DOHH2 (cell line): Measurements from ENCODE around the gene MCC.

ENCODE experiments used
- H3F3A ChIP-seq: fragments of 200-600 bp; sonication (generic), shearing (Covaris generic); 2 replicates; pipeline ENCODE4 v1.6.0; 2016; ENCODE audit warnings: antibody characterized with exemption, mild to moderate bottlenecking; ENCODE audit not compliant: control insufficient read depth, insufficient read depth
- H3K27ac ChIP-seq: fragments of 200-600 bp; sonication (generic); 2 replicates; pipeline ENCODE4 v1.5.1; 2014; ENCODE audit warnings: low read depth, mild to moderate bottlenecking, low read length, moderate library complexity
- H3K27me3 ChIP-seq: fragments of 200-600 bp; sonication (generic); 2 replicates; pipeline ENCODE4 v1.6.1; 2014; ENCODE audit warnings: mild to moderate bottlenecking, low read length, mixed read lengths; ENCODE audit not compliant: control insufficient read depth
- H3K36me3 ChIP-seq: fragments of 200-600 bp; sonication (generic); 2 replicates; pipeline ENCODE4 v1.6.1; 2014; ENCODE audit warnings: mild to moderate bottlenecking, low read length, moderate library complexity, mixed read lengths; ENCODE audit not compliant: control insufficient read depth
- H3K4me1 ChIP-seq: fragments of 200-600 bp; sonication (generic); 2 replicates; pipeline ENCODE4 v1.6.1; 2014; ENCODE audit warnings: mild to moderate bottlenecking, low read length, mixed read lengths; ENCODE audit not compliant: control insufficient read depth
- H3K4me2 ChIP-seq: fragments of 200-600 bp; sonication (generic); 2 replicates; pipeline ENCODE4 v1.6.0; 2014; ENCODE audit warnings: mild to moderate bottlenecking, low read length, moderate library complexity
- H3K4me3 ChIP-seq: fragments of 200-600 bp; sonication (generic); 2 replicates; pipeline ENCODE4 v1.5.1; 2014; ENCODE audit warnings: mild to moderate bottlenecking, low read length, mixed read lengths
- H3K79me2 ChIP-seq: fragments of 200-600 bp; sonication (generic); 2 replicates; pipeline ENCODE4 v1.6.1; 2014; ENCODE audit warnings: mild to moderate bottlenecking, low read length, mixed read lengths; ENCODE audit not compliant: control insufficient read depth
- H3K9me2 ChIP-seq: fragments of 200-600 bp; sonication (generic); replicated peaks from 2 replicates; pipeline ENCODE4 v1.6.1; 2014; ENCODE audit warnings: mild to moderate bottlenecking, low read length, mixed read lengths; ENCODE audit not compliant: control insufficient read depth
- H3K9me3 ChIP-seq: fragments of 200-600 bp; sonication (generic); 2 replicates; pipeline ENCODE4 v1.6.1; 2014; ENCODE audit warnings: antibody characterized with exemption, low read length, mixed read lengths; ENCODE audit not compliant: control insufficient read depth, insufficient read depth
- H4K20me1 ChIP-seq: fragments of 200-600 bp; sonication (generic); 2 replicates; pipeline ENCODE4 v1.6.0; 2014; ENCODE audit warnings: low read depth, mild to moderate bottlenecking, antibody characterized with exemption, low read length, moderate library complexity; ENCODE audit not compliant: control insufficient read depth, insufficient read depth
- EZH2phosphoT487 ChIP-seq: fragments of 200-600 bp; sonication (generic); IDR thresholded peaks from 2 replicates; pipeline ENCODE4 v1.6.1; 2017; ENCODE audit warnings: borderline replicate concordance, mild to moderate bottlenecking, antibody characterized with exemption, low read length, moderate library complexity, mixed read lengths
- TF ChIP-seq, protein P1 (sequence below): fragments of 200-600 bp; sonication (generic); IDR thresholded peaks from one replicate; pipeline ENCODE4 v1.5.1; 2014; ENCODE audit warnings: antibody characterized with exemption, mild to moderate bottlenecking, low read depth, low read length; ENCODE audit not compliant: poor library complexity, severe bottlenecking

MCC gene

GRCh38 chr5:113115061-113115460, 373.2 kb downstream of the MCC start:
- Histone ChIP-seq H3K36me3 (no peaks in the 10 kb centered on the region), H3K9me3 (no peaks in the 10 kb centered on the region), H3F3A (no peaks in the 10 kb centered on the region), H3K4me3 (no peak overlapping the region), H3K79me2 (no peaks in the 10 kb centered on the region), H3K27me3 (no peaks in the 10 kb centered on the region; the same call in 1 of the 2 replicates), H4K20me1 (no peaks in the 10 kb centered on the region), H3K27ac (no peak overlapping the region), H3K4me1 (no peaks in the 10 kb centered on the region), H3K4me2 (no peak overlapping the region), H3K9me2 (no peaks in the 10 kb centered on the region)
- TF ChIP-seq, protein P1, sequence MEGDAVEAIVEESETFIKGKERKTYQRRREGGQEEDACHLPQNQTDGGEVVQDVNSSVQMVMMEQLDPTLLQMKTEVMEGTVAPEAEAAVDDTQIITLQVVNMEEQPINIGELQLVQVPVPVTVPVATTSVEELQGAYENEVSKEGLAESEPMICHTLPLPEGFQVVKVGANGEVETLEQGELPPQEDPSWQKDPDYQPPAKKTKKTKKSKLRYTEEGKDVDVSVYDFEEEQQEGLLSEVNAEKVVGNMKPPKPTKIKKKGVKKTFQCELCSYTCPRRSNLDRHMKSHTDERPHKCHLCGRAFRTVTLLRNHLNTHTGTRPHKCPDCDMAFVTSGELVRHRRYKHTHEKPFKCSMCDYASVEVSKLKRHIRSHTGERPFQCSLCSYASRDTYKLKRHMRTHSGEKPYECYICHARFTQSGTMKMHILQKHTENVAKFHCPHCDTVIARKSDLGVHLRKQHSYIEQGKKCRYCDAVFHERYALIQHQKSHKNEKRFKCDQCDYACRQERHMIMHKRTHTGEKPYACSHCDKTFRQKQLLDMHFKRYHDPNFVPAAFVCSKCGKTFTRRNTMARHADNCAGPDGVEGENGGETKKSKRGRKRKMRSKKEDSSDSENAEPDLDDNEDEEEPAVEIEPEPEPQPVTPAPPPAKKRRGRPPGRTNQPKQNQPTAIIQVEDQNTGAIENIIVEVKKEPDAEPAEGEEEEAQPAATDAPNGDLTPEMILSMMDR: no peak
- no peak for TF ChIP-seq EZH2phosphoT487

- TF ChIP-seq, protein P1: no peak
- TF ChIP-seq EZH2phosphoT487: no peak
- no peak overlapping the region for H3K4me3 ChIP-seq
- H3K4me2 ChIP-seq: no peak overlapping the region
- no peaks in the 10 kb centered on the region for H3K36me3 ChIP-seq
- H3K27ac ChIP-seq: no peak overlapping the region
- H3K27me3 ChIP-seq: no peaks in the 10 kb centered on the region; the same call in 1 of the 2 replicates
- no peaks in the 10 kb centered on the region for H3K4me1 ChIP-seq
- H3F3A ChIP-seq: no peaks in the 10 kb centered on the region
- H3K9me2 ChIP-seq: no peaks in the 10 kb centered on the region
- no peaks in the 10 kb centered on the region for H3K9me3 ChIP-seq
- no peaks in the 10 kb centered on the region for H4K20me1 ChIP-seq
- H3K79me2 ChIP-seq: no peaks in the 10 kb centered on the region
These were observed 373.7 kb downstream of the MCC start for GRCh38 chr5:113114559-113114958.

GRCh38 chr5:113112435-113112834, 375.8 kb downstream of the MCC start:
- no peaks in the 10 kb centered on the region for H3F3A ChIP-seq
- H3K4me3 ChIP-seq: no peak overlapping the region
- no peaks in the 10 kb centered on the region for H3K9me3 ChIP-seq
- H3K4me2 ChIP-seq: no peak overlapping the region
- H4K20me1 ChIP-seq: no peaks in the 10 kb centered on the region
- H3K36me3 ChIP-seq: no peaks in the 10 kb centered on the region
- H3K27me3 ChIP-seq: no peaks in the 10 kb centered on the region; the same call in 1 of the 2 replicates
- TF ChIP-seq, protein P1: no peak
- TF ChIP-seq EZH2phosphoT487: no peak
- no peaks in the 10 kb centered on the region for H3K79me2 ChIP-seq
- no peak overlapping the region for H3K27ac ChIP-seq
- H3K4me1 ChIP-seq: no peaks in the 10 kb centered on the region
- H3K9me2 ChIP-seq: no peaks in the 10 kb centered on the region

DNA sequence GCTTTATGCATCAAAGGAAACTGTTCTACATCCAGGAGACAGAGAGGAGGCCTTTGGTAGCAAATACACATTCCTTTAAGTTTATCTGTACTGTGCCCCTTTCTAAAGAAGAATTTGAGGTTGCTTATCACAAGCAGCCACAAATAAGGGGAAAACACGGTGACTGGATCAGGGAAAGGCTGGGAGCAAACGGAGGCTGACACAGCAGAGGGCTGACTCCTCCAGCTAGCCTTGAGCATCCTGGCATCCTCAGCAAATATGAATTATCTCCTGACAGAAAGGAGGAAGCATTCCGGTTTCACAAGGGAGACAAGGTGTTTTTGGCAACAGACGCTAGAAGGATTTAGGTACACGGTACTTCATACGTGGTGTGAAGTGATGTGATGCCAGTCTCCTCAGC, 378.1 kb downstream of the MCC start:
- H3K27me3 ChIP-seq: no peaks in the 10 kb centered on the region; the same call in 1 of the 2 replicates
- no peaks in the 10 kb centered on the region for H3F3A ChIP-seq
- no peak overlapping the region for H3K27ac ChIP-seq
- no peaks in the 10 kb centered on the region for H3K4me1 ChIP-seq
- H3K9me3 ChIP-seq: no peaks in the 10 kb centered on the region
- H3K9me2 ChIP-seq: no peaks in the 10 kb centered on the region
- H3K36me3 ChIP-seq: no peaks in the 10 kb centered on the region
- TF ChIP-seq, protein P1: no peak
- no peak for TF ChIP-seq EZH2phosphoT487
- H3K79me2 ChIP-seq: no peaks in the 10 kb centered on the region
- no peak overlapping the region for H3K4me2 ChIP-seq
- H3K4me3 ChIP-seq: no peak overlapping the region
- no peaks in the 10 kb centered on the region for H4K20me1 ChIP-seq
